ENCODE data around the gene SETD2. TPM values are rescaled to one million over a fixed set of nuclear protein-coding genes. Genes with fewer than 3 reads are reported as not detected.

Gene SETD2
- total and polyA plus RNA-seq, 4 donors = 7.6 to 37.6 (median 19.0) TPM

GRCh38 chr3:46990573-46991374 is 173.1 kb downstream of the SETD2 start:
- Histone ChIP-seq H3K9me3 (ENCODE audit: control insufficient read depth in 4 of 4, low read length in 3 of 4) (no peaks in the 10 kb centered on the region), H3K36me3 (ENCODE audit: control insufficient read depth in 4 of 4, insufficient read depth in 3 of 4, low read depth in 1 of 4, low read length in 3 of 4) (peaks cover 0 to 6% (median 0%) of the 10 kb centered on the region in 4 donors), H3K27ac (ENCODE audit: low read depth in 1 of 2, low read length in 2 of 2) (no peak overlapping the region), H3K9ac (ENCODE audit: low read depth in 1 of 2, low read length in 2 of 2) (no peak overlapping the region), H3K4me1 (ENCODE audit: control insufficient read depth in 4 of 4, insufficient read depth in 4 of 4, low read length in 3 of 4) (peaks cover 0 to 16% (median 3%) of the 10 kb centered on the region in 4 donors), H3K4me3 (ENCODE audit: low read depth in 1 of 3, low read length in 3 of 3) (no peak overlapping the region), H3K27me3 (ENCODE audit: control insufficient read depth in 4 of 4, insufficient read depth in 4 of 4, low read length in 3 of 4) (no peaks in the 10 kb centered on the region)
- no peak for DNase-seq (ENCODE audit: low spot score)
- no peak for TF ChIP-seq ATF3 (IDR thresholded peaks at IDR 0.05)
- TF ChIP-seq EGR1 (IDR thresholded peaks at IDR 0.05; ENCODE audit: low read depth in 2 of 2) = no peak
- TF ChIP-seq MAX (IDR thresholded peaks at IDR 0.05) = no peak
- TF ChIP-seq CTCF (IDR thresholded peaks at IDR 0.05; ENCODE audit: low read depth, low read length, missing input control) = no peak
- no peak for TF ChIP-seq ZBTB33 (IDR thresholded peaks at IDR 0.05)
- TF ChIP-seq YY1 (IDR thresholded peaks at IDR 0.05) = no peak
- TF ChIP-seq JUND (IDR thresholded peaks at IDR 0.05) = no peak
- TF ChIP-seq HNF4G (IDR thresholded peaks at IDR 0.05) = no peak
- no peak for TF ChIP-seq TAF1 (conservative IDR thresholded peaks at IDR 0.05)
- WGBS = 83% methylated on average over 11 of the region's 11 CpGs

- 88% methylated on average over 17 of the region's 17 CpGs for WGBS
Measured at GRCh38 chr3:46989146-46989810, 174.6 kb downstream of the SETD2 start.

GRCh38 chr3:46988616-46989015 is 175.3 kb downstream of the SETD2 start:
- H3K27ac ChIP-seq (ENCODE audit: low read depth in 1 of 2, low read length in 2 of 2) = peak overlapping the region in 1 of 2 donors; percentile 19
- WGBS = 91% methylated on average over 4 of the region's 4 CpGs
- peaks cover 0 to 16% (median 3%) of the 10 kb centered on the region in 4 donors for H3K4me1 ChIP-seq (ENCODE audit: control insufficient read depth in 4 of 4, insufficient read depth in 4 of 4, low read length in 3 of 4)
- TF ChIP-seq FOXA2 (IDR thresholded peaks at IDR 0.05) (no peak), FOXA1 (IDR thresholded peaks at IDR 0.05) (no peak), ZBTB33 (IDR thresholded peaks at IDR 0.05) (no peak), RAD21 (IDR thresholded peaks at IDR 0.05) (no peak), HNF4G (IDR thresholded peaks at IDR 0.05) (no peak), EGR1 (IDR thresholded peaks at IDR 0.05; ENCODE audit: low read depth in 2 of 2) (no peak), MAX (IDR thresholded peaks at IDR 0.05) (no peak)
- H3K27me3 ChIP-seq (ENCODE audit: control insufficient read depth in 4 of 4, insufficient read depth in 4 of 4, low read length in 3 of 4) = no peaks in the 10 kb centered on the region
- H3K9me3 ChIP-seq (ENCODE audit: control insufficient read depth in 4 of 4, low read length in 3 of 4) = no peaks in the 10 kb centered on the region
- no peak overlapping the region for H3K4me3 ChIP-seq (ENCODE audit: low read depth in 1 of 3, low read length in 3 of 3)
- no peaks in the 10 kb centered on the region for H3K36me3 ChIP-seq (ENCODE audit: control insufficient read depth in 4 of 4, insufficient read depth in 3 of 4, low read depth in 1 of 4, low read length in 3 of 4)
- DNase-seq (ENCODE audit: low spot score) = no peak
- H3K9ac ChIP-seq (ENCODE audit: low read depth in 1 of 2, low read length in 2 of 2) = no peak overlapping the region

More at GRCh38 chr3:46989146-46989810, 174.6 kb downstream of the SETD2 start:
- H3K4me1 ChIP-seq (ENCODE audit: control insufficient read depth in 4 of 4, insufficient read depth in 4 of 4, low read length in 3 of 4) = peaks cover 0 to 16% (median 3%) of the 10 kb centered on the region in 4 donors
- H3K9me3 ChIP-seq (ENCODE audit: control insufficient read depth in 4 of 4, low read length in 3 of 4) = no peaks in the 10 kb centered on the region
- H3K27me3 ChIP-seq (ENCODE audit: control insufficient read depth in 4 of 4, insufficient read depth in 4 of 4, low read length in 3 of 4) = no peaks in the 10 kb centered on the region
- H3K36me3 ChIP-seq (ENCODE audit: control insufficient read depth in 4 of 4, insufficient read depth in 3 of 4, low read depth in 1 of 4, low read length in 3 of 4) = peaks cover 0 to 2% (median 0%) of the 10 kb centered on the region in 4 donors
- no peak overlapping the region for H3K4me3 ChIP-seq (ENCODE audit: low read depth in 1 of 3, low read length in 3 of 3)
- H3K27ac ChIP-seq (ENCODE audit: low read depth in 1 of 2, low read length in 2 of 2) = no peak overlapping the region
- DNase-seq (ENCODE audit: low spot score) = no peak
- no peak for TF ChIP-seq FOXA2 (IDR thresholded peaks at IDR 0.05)
- no peak for TF ChIP-seq MAX (IDR thresholded peaks at IDR 0.05)
- no peak overlapping the region for H3K9ac ChIP-seq (ENCODE audit: low read depth in 1 of 2, low read length in 2 of 2)
